Activated CD4-positive, alpha-beta memory T cell treated with anti-CD3 and anti-CD28 coated beads for 36 hours (primary cell): ENCODE results near the gene TBC1D1. TPM values are rescaled to one million over a fixed set of nuclear protein-coding genes. Genes with fewer than 3 reads are reported as not detected.

Experiments used
- CTCF ChIA-PET: fragments of 350-600 bp; sonication (Branson Sonifier 250); formaldehyde crosslinking; loops from one replicate; lab custom pipeline; 2021; ENCODE audit warnings: antibody characterized with exemption, inconsistent platforms; lab: Charles Lee
- POLR2A ChIA-PET: fragments of 350-600 bp; sonication (Branson Sonifier 250); formaldehyde crosslinking; loops from one replicate; lab custom pipeline; 2021; ENCODE audit warnings: antibody characterized with exemption; lab: Charles Lee
- DNase-seq: peaks from one replicate; pipeline ENCODE4 v3.0.0-alpha.2; 2020
- H3K27ac Mint-ChIP-seq: one replicate; pipeline ENCODE4 v1.8.0; 2021; ENCODE audit warnings: mixed read lengths
- H3K27me3 Mint-ChIP-seq: one replicate; pipeline ENCODE4 v1.8.0; 2021; ENCODE audit warnings: mixed read lengths
- H3K36me3 Mint-ChIP-seq: one replicate; pipeline ENCODE4 v1.8.0; 2021; ENCODE audit warnings: mixed read lengths
- H3K4me1 Mint-ChIP-seq: one replicate; pipeline ENCODE4 v1.8.0; 2021; ENCODE audit warnings: low read depth, mixed read lengths
- H3K4me3 Mint-ChIP-seq: one replicate; pipeline ENCODE4 v1.8.0; 2021; ENCODE audit warnings: mild to moderate bottlenecking, mixed read lengths
- H3K9me3 Mint-ChIP-seq: one replicate; pipeline ENCODE4 v1.8.0; 2021; ENCODE audit warnings: mixed read lengths
- intact Hi-C: fragments of 100-400 bp; cut with micrococcal nuclease; formaldehyde crosslinking; loops from one replicate; pipeline ENCODE4 v1.15.1; 2023
- total RNA-seq, 2 experiments: library from RNA; stranded (reverse); gene quantifications; one replicate each; pipeline ENCODE4 v1.2.3, GENCODE V29; 2021

TBC1D1 gene
- total RNA-seq, 2 experiments from 2014 or later = 67.6 to 70.4 TPM

GRCh38 chr4:38080061-38080974 is 189.4 kb downstream of the TBC1D1 start:
- Mint-ChIP-seq H3K27ac (no peak overlapping the region), H3K36me3 (peaks cover 17% of the 10 kb centered on the region), H3K9me3 (no peaks in the 10 kb centered on the region), H3K27me3 (no peaks in the 10 kb centered on the region), H3K4me1 (peaks cover 34% of the 10 kb centered on the region), H3K4me3 (no peak overlapping the region)
- DNase-seq = no peak
- CTCF ChIA-PET = interaction anchor here (2.4 kb wide), 1 partner anchor 10 kb away, joined by 9 read pairs; no protein-coding TSS in a partner anchor
- POLR2A ChIA-PET = interaction anchor here (2.6 kb wide), 1 partner anchor 11 kb away, joined by 9 read pairs; no protein-coding TSS in a partner anchor
- intact Hi-C loops = no loop called here

- Mint-ChIP-seq H3K4me1 (peaks cover 18% of the 10 kb centered on the region), H3K9me3 (no peaks in the 10 kb centered on the region), H3K4me3 (no peak overlapping the region), H3K27ac (no peak overlapping the region), H3K27me3 (no peaks in the 10 kb centered on the region), H3K36me3 (peaks cover 11% of the 10 kb centered on the region)
- ChIA-PET CTCF (interaction anchor here (0.7 to 1.6 kb wide), 4 partner anchors 10 to 40 kb away, joined by 3 to 4 read pairs (median 3); no protein-coding TSS in a partner anchor), POLR2A (interaction anchor here (2.6 kb wide), 1 partner anchor 9 kb away, joined by 9 read pairs; no protein-coding TSS in a partner anchor)
- intact Hi-C loops = no loop called here
- DNase-seq = no peak
Measured at GRCh38 chr4:38082021-38082420, 191.1 kb downstream of the TBC1D1 start.

- H3K27ac Mint-ChIP-seq = no peak overlapping the region
Measured at GRCh38 chr4:38082424-38083385, 191.8 kb downstream of the TBC1D1 start.

GRCh38 chr4:38084877-38085711 is 194.2 kb downstream of the TBC1D1 start:
- H3K27me3 Mint-ChIP-seq = no peaks in the 10 kb centered on the region
- no peak for DNase-seq
- H3K4me1 Mint-ChIP-seq = peaks cover 16% of the 10 kb centered on the region
- H3K36me3 Mint-ChIP-seq = peaks cover 9% of the 10 kb centered on the region
- no peak overlapping the region for H3K4me3 Mint-ChIP-seq
- ChIA-PET CTCF (interaction anchor here (0.7 kb wide), 1 partner anchor 93 kb away, joined by 3 read pairs; no protein-coding TSS in a partner anchor), POLR2A (no interaction called here)
- H3K9me3 Mint-ChIP-seq = no peaks in the 10 kb centered on the region
- no peak overlapping the region for H3K27ac Mint-ChIP-seq
- intact Hi-C loops = no loop called here

More at GRCh38 chr4:38082424-38083385, 191.8 kb downstream of the TBC1D1 start:
- no peaks in the 10 kb centered on the region for H3K27me3 Mint-ChIP-seq
- intact Hi-C loops = no loop called here
- peaks cover 9% of the 10 kb centered on the region for H3K36me3 Mint-ChIP-seq
- DNase-seq = no peak
- no peaks in the 10 kb centered on the region for H3K9me3 Mint-ChIP-seq
- no peak overlapping the region for H3K4me3 Mint-ChIP-seq
- ChIA-PET CTCF (interaction anchor here (1.0 to 1.6 kb wide), 3 partner anchors 11 to 20 kb away, joined by 3 to 4 read pairs (median 3); no protein-coding TSS in a partner anchor), POLR2A (interaction anchor here (2.6 kb wide), 1 partner anchor 8 kb away, joined by 9 read pairs; no protein-coding TSS in a partner anchor)
- H3K4me1 Mint-ChIP-seq = peaks cover 16% of the 10 kb centered on the region

- H3K4me3 Mint-ChIP-seq = no peak overlapping the region
- peaks cover 13% of the 10 kb centered on the region for H3K36me3 Mint-ChIP-seq
- ChIA-PET POLR2A (no interaction called here), CTCF (no interaction called here)
- no peaks in the 10 kb centered on the region for H3K27me3 Mint-ChIP-seq
- intact Hi-C loops = no loop called here
- DNase-seq = no peak
- no peak overlapping the region for H3K27ac Mint-ChIP-seq
- no peaks in the 10 kb centered on the region for H3K9me3 Mint-ChIP-seq
- H3K4me1 Mint-ChIP-seq = peaks cover 23% of the 10 kb centered on the region
Measured at GRCh38 chr4:38085751-38086150, 194.9 kb downstream of the TBC1D1 start.

GRCh38 chr4:38086151-38086848 is 195.4 kb downstream of the TBC1D1 start:
- peaks cover 17% of the 10 kb centered on the region for H3K36me3 Mint-ChIP-seq
- no peak overlapping the region for H3K4me3 Mint-ChIP-seq
- no peak for DNase-seq
- H3K27me3 Mint-ChIP-seq = no peaks in the 10 kb centered on the region
- H3K9me3 Mint-ChIP-seq = no peaks in the 10 kb centered on the region
- POLR2A ChIA-PET = no interaction called here
- intact Hi-C loops = no loop called here
- CTCF ChIA-PET = no interaction called here
- H3K4me1 Mint-ChIP-seq = peaks cover 28% of the 10 kb centered on the region
- H3K27ac Mint-ChIP-seq = no peak overlapping the region

GRCh38 chr4:38086849-38087226 is 196.0 kb downstream of the TBC1D1 start:
- CTCF ChIA-PET = interaction anchor here (0.7 kb wide), 1 partner anchor 9 kb away, joined by 3 read pairs; no protein-coding TSS in a partner anchor
- Mint-ChIP-seq H3K4me3 (no peak overlapping the region), H3K36me3 (peaks cover 20% of the 10 kb centered on the region), H3K27ac (no peak overlapping the region), H3K9me3 (no peaks in the 10 kb centered on the region), H3K27me3 (no peaks in the 10 kb centered on the region), H3K4me1 (peaks cover 34% of the 10 kb centered on the region)
- intact Hi-C loops = no loop called here
- no peak for DNase-seq
- POLR2A ChIA-PET = no interaction called here

- intact Hi-C loops = no loop called here
- Mint-ChIP-seq H3K27me3 (no peaks in the 10 kb centered on the region), H3K4me1 (peaks cover 42% of the 10 kb centered on the region), H3K9me3 (no peaks in the 10 kb centered on the region), H3K36me3 (peaks cover 28% of the 10 kb centered on the region), H3K4me3 (no peak overlapping the region), H3K27ac (no peak overlapping the region)
- ChIA-PET CTCF (no interaction called here), POLR2A (interaction anchor here (4.0 kb wide), 1 partner anchor 45 kb away, joined by 52 read pairs; no protein-coding TSS in a partner anchor)
- no peak for DNase-seq
Measured at GRCh38 chr4:38088321-38088720, 197.4 kb downstream of the TBC1D1 start.

- H3K4me3 Mint-ChIP-seq = no peak overlapping the region
Measured at GRCh38 chr4:38089961-38090360, 199.1 kb downstream of the TBC1D1 start.

More at GRCh38 chr4:38089961-38090360, 199.1 kb downstream of the TBC1D1 start:
- ChIA-PET POLR2A (interaction anchor here (0.5 to 4.0 kb wide), 11 partner anchors 8 to 577 kb away, joined by 3 to 52 read pairs (median 7); no protein-coding TSS in a partner anchor), CTCF (interaction anchor here (0.8 to 2.9 kb wide), 8 partner anchors 11 to 91 kb away, joined by 4 to 14 read pairs (median 8); no protein-coding TSS in a partner anchor)
- H3K4me1 Mint-ChIP-seq = peaks cover 42% of the 10 kb centered on the region
- DNase-seq = no peak
- H3K9me3 Mint-ChIP-seq = no peaks in the 10 kb centered on the region
- peak overlapping the region; percentile 88 for H3K27ac Mint-ChIP-seq
- peaks cover 28% of the 10 kb centered on the region for H3K36me3 Mint-ChIP-seq
- intact Hi-C loops = loop anchor here (1.0 kb wide), 3 partner anchors 12 to 71 kb away; no protein-coding TSS in a partner anchor
- H3K27me3 Mint-ChIP-seq = no peaks in the 10 kb centered on the region
